ENCODE measurements around the gene CCDC3. TPM values are rescaled to one million over a fixed set of nuclear protein-coding genes. Genes with fewer than 3 reads are reported as not detected.

The CCDC3 gene
- total RNA-seq, 1 donor from 2014 or later = 13.0 TPM

GRCh38 chr10:12940791-12941190 is 60.7 kb downstream of the CCDC3 start:
- Histone ChIP-seq H3K4me1 (ENCODE audit: control insufficient read depth in 3 of 3, insufficient read depth in 3 of 3, low read length in 3 of 3) (peaks cover 0 to 4% (median 0%) of the 10 kb centered on the region in 3 donors), H3K4me3 (ENCODE audit: low read length in 3 of 3) (no peak overlapping the region), H3K27ac (ENCODE audit: low read depth, low read length) (no peak overlapping the region), H3K27me3 (ENCODE audit: control insufficient read depth in 3 of 3, insufficient read depth in 3 of 3, low read length in 3 of 3) (no peaks in the 10 kb centered on the region), H3K9me3 (ENCODE audit: control insufficient read depth in 3 of 3, low read length in 3 of 3) (no peaks in the 10 kb centered on the region), H3K9ac (ENCODE audit: low read depth in 1 of 3, low read length in 3 of 3) (no peak overlapping the region), H3K36me3 (ENCODE audit: control insufficient read depth in 3 of 3, insufficient read depth in 3 of 3, low read length in 3 of 3) (peaks cover 0 to 2% (median 0%) of the 10 kb centered on the region in 3 donors)

DNA sequence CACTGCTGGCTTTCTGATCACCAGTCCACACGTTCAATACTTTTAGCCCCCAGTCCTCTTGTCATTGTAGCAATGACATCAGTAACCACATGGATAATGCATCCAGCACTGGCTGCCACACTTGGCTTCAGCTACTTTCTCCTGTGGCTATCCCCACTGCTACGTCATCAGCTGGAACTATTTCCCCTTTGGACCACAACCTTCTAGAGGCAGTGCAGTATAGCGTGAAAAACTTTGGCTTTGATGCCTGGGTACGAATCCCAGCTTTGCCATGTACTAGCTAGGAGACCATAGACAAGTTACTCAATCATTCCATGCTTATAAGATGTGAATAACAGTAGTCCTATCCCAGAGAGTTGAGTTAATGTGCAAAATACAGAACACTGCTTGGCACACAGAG is 63.2 kb downstream of the CCDC3 start:
- H3K27me3 ChIP-seq (ENCODE audit: control insufficient read depth in 3 of 3, insufficient read depth in 3 of 3, low read length in 3 of 3) = no peaks in the 10 kb centered on the region
- peaks cover 0 to 4% (median 0%) of the 10 kb centered on the region in 3 donors for H3K4me1 ChIP-seq (ENCODE audit: control insufficient read depth in 3 of 3, insufficient read depth in 3 of 3, low read length in 3 of 3)
- peaks cover 0 to 2% (median 0%) of the 10 kb centered on the region in 3 donors for H3K36me3 ChIP-seq (ENCODE audit: control insufficient read depth in 3 of 3, insufficient read depth in 3 of 3, low read length in 3 of 3)
- H3K27ac ChIP-seq (ENCODE audit: low read depth, low read length) = no peak overlapping the region
- H3K9ac ChIP-seq (ENCODE audit: low read depth in 1 of 3, low read length in 3 of 3) = no peak overlapping the region
- no peak overlapping the region for H3K4me3 ChIP-seq (ENCODE audit: low read length in 3 of 3)
- no peaks in the 10 kb centered on the region for H3K9me3 ChIP-seq (ENCODE audit: control insufficient read depth in 3 of 3, low read length in 3 of 3)

DNA sequence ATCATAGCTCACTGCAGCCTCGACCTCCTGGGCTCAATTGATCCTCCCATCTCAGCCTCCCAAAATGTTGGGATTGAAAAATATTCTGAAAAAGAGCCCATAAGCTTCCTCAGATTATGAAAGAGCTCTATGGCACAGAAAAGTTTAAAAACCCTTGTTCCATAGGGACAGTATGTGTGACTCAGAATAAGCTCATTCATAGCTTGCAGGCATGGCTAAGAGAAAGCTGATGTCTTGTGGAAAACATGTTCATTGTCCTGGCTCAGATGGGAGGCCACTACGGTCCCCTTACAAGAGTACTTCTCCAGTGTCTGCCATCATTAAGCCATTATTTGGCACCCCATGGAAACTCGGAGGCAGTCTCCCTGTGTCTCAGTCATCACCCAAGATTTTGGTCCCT is 64.0 kb downstream of the CCDC3 start:
- no peak overlapping the region for H3K27ac ChIP-seq (ENCODE audit: low read depth, low read length)
- H3K4me3 ChIP-seq (ENCODE audit: low read length in 3 of 3) = no peak overlapping the region
- no peaks in the 10 kb centered on the region for H3K27me3 ChIP-seq (ENCODE audit: control insufficient read depth in 3 of 3, insufficient read depth in 3 of 3, low read length in 3 of 3)
- peaks cover 0 to 2% (median 0%) of the 10 kb centered on the region in 3 donors for H3K36me3 ChIP-seq (ENCODE audit: control insufficient read depth in 3 of 3, insufficient read depth in 3 of 3, low read length in 3 of 3)
- H3K9ac ChIP-seq (ENCODE audit: low read depth in 1 of 3, low read length in 3 of 3) = no peak overlapping the region
- peaks cover 0 to 4% (median 0%) of the 10 kb centered on the region in 3 donors for H3K4me1 ChIP-seq (ENCODE audit: control insufficient read depth in 3 of 3, insufficient read depth in 3 of 3, low read length in 3 of 3)
- no peaks in the 10 kb centered on the region for H3K9me3 ChIP-seq (ENCODE audit: control insufficient read depth in 3 of 3, low read length in 3 of 3)

DNA sequence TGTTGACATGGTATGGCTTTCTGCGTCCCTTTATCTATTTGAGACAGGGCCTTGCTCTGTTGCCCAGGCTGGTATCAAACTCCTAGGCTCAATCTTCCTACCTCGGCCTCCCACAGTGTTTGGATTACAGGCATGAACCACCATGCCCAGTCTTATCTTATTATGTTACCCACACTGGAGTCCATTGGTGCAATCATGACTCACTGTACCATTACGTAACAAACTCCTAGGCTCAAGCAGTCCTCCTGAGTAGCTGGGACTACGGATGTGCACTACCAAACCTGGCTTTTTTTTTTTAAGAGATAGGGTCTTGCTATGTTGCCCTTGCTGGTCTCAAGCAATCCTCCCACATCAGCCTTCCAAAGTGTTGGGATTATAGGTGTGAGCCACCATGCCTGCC is 66.7 kb downstream of the CCDC3 start:
- Histone ChIP-seq H3K4me1 (ENCODE audit: control insufficient read depth in 3 of 3, insufficient read depth in 3 of 3, low read length in 3 of 3) (peaks cover 0 to 4% (median 0%) of the 10 kb centered on the region in 3 donors), H3K27ac (ENCODE audit: low read depth, low read length) (no peak overlapping the region), H3K36me3 (ENCODE audit: control insufficient read depth in 3 of 3, insufficient read depth in 3 of 3, low read length in 3 of 3) (peaks cover 0 to 2% (median 0%) of the 10 kb centered on the region in 3 donors), H3K27me3 (ENCODE audit: control insufficient read depth in 3 of 3, insufficient read depth in 3 of 3, low read length in 3 of 3) (no peaks in the 10 kb centered on the region), H3K9ac (ENCODE audit: low read depth in 1 of 3, low read length in 3 of 3) (no peak overlapping the region), H3K4me3 (ENCODE audit: low read length in 3 of 3) (no peak overlapping the region), H3K9me3 (ENCODE audit: control insufficient read depth in 3 of 3, low read length in 3 of 3) (no peaks in the 10 kb centered on the region)

DNA sequence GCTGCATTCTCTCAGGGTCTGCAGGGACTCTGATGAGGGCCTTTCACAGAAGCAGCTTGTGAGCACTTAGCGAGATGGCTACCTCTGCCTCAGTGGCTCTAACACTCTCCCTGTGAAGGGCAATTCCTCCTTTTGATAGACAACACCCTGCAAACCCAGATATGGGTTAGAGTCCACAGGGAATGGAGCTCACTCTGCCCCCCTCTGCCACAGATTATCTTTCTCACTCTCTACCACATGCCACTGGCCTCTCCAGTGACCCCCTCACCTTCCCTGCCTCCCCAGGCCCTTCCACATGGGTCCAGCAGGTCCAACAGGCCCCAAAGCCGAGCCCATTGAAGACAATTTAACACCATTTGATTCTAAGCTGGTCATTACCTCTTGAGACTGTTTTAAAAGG is 72.1 kb downstream of the CCDC3 start:
- H3K9me3 ChIP-seq (ENCODE audit: control insufficient read depth in 3 of 3, low read length in 3 of 3) = no peaks in the 10 kb centered on the region
- H3K27me3 ChIP-seq (ENCODE audit: control insufficient read depth in 3 of 3, insufficient read depth in 3 of 3, low read length in 3 of 3) = no peaks in the 10 kb centered on the region
- no peak overlapping the region for H3K27ac ChIP-seq (ENCODE audit: low read depth, low read length)

DNA sequence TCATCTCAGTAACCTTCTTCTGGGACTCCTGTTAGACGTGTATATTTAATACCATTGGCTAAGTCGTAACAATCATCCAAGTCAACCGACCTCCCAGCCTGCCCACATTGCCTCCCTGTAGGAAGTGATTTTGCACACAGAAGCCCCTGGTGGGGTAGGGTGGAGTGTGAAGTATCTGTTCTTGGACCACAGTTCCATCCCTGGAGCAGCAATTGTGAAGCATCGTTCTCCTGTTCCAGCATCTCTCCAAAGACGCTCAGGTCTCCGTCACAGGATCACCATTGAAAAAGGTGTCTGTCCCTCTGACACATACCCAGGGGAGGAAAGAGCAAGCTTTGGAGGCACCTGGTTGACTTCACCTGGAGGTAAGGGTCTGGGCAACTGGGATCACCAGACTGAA is 72.9 kb downstream of the CCDC3 start:
- Histone ChIP-seq H3K27me3 (ENCODE audit: control insufficient read depth in 3 of 3, insufficient read depth in 3 of 3, low read length in 3 of 3) (no peaks in the 10 kb centered on the region), H3K4me3 (ENCODE audit: low read length in 3 of 3) (no peak overlapping the region), H3K36me3 (ENCODE audit: control insufficient read depth in 3 of 3, insufficient read depth in 3 of 3, low read length in 3 of 3) (no peaks in the 10 kb centered on the region), H3K27ac (ENCODE audit: low read depth, low read length) (no peak overlapping the region), H3K4me1 (ENCODE audit: control insufficient read depth in 3 of 3, insufficient read depth in 3 of 3, low read length in 3 of 3) (no peaks in the 10 kb centered on the region), H3K9ac (ENCODE audit: low read depth in 1 of 3, low read length in 3 of 3) (no peak overlapping the region), H3K9me3 (ENCODE audit: control insufficient read depth in 3 of 3, low read length in 3 of 3) (no peaks in the 10 kb centered on the region)

More for the DNA sequence above, 72.1 kb downstream of the CCDC3 start:
- H3K36me3 ChIP-seq (ENCODE audit: control insufficient read depth in 3 of 3, insufficient read depth in 3 of 3, low read length in 3 of 3) = no peaks in the 10 kb centered on the region
- H3K4me1 ChIP-seq (ENCODE audit: control insufficient read depth in 3 of 3, insufficient read depth in 3 of 3, low read length in 3 of 3) = no peaks in the 10 kb centered on the region
- no peak overlapping the region for H3K4me3 ChIP-seq (ENCODE audit: low read length in 3 of 3)
- H3K9ac ChIP-seq (ENCODE audit: low read depth in 1 of 3, low read length in 3 of 3) = no peak overlapping the region

DNA sequence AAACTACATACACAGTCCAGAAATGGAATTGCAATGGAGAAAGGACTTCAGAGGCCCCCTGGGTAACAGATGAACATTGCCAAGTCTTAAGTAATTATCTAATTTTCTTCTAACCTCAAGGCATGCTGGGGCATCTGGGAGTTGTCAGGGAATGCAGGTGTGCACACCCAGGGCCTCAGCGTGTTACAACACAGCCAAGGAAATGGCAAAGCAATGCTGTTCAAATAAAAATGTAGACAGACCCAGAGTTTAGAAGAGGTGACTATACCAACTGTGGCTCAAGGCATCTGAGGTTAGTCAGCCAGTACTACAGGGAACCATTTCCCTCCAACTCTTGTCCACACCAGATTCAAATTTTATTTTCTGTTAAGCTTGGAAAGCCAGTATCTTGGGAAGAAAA is 73.6 kb downstream of the CCDC3 start:
- Histone ChIP-seq H3K36me3 (ENCODE audit: control insufficient read depth in 3 of 3, insufficient read depth in 3 of 3, low read length in 3 of 3) (no peaks in the 10 kb centered on the region), H3K9me3 (ENCODE audit: control insufficient read depth in 3 of 3, low read length in 3 of 3) (no peaks in the 10 kb centered on the region), H3K27me3 (ENCODE audit: control insufficient read depth in 3 of 3, insufficient read depth in 3 of 3, low read length in 3 of 3) (no peaks in the 10 kb centered on the region), H3K9ac (ENCODE audit: low read depth in 1 of 3, low read length in 3 of 3) (no peak overlapping the region), H3K27ac (ENCODE audit: low read depth, low read length) (no peak overlapping the region), H3K4me1 (ENCODE audit: control insufficient read depth in 3 of 3, insufficient read depth in 3 of 3, low read length in 3 of 3) (no peaks in the 10 kb centered on the region), H3K4me3 (ENCODE audit: low read length in 3 of 3) (no peak overlapping the region)

DNA sequence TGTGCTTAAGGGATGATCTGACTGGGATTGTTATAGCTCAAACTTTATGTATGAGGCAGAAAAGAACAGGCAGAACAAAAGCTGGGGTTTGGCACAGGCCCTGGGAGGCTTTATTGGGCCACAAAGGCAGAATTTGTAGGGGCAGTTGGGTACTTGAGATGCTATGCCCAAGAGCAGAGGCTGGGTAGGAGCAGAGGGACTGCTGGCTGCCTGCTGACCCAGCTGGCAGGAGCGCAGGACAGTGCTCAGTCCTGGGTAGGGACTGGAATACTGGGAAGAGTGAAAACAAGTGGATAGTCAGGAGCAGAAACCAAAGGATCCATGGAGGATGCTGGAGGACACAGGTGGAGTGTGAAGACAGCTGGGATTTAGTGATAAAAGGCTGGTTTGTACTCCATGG is 75.7 kb downstream of the CCDC3 start:
- Histone ChIP-seq H3K4me3 (ENCODE audit: low read length in 3 of 3) (no peak overlapping the region), H3K27me3 (ENCODE audit: control insufficient read depth in 3 of 3, insufficient read depth in 3 of 3, low read length in 3 of 3) (no peaks in the 10 kb centered on the region), H3K27ac (ENCODE audit: low read depth, low read length) (no peak overlapping the region), H3K9me3 (ENCODE audit: control insufficient read depth in 3 of 3, low read length in 3 of 3) (no peaks in the 10 kb centered on the region), H3K4me1 (ENCODE audit: control insufficient read depth in 3 of 3, insufficient read depth in 3 of 3, low read length in 3 of 3) (peaks cover 0 to 3% (median 0%) of the 10 kb centered on the region in 3 donors), H3K9ac (ENCODE audit: low read depth in 1 of 3, low read length in 3 of 3) (no peak overlapping the region), H3K36me3 (ENCODE audit: control insufficient read depth in 3 of 3, insufficient read depth in 3 of 3, low read length in 3 of 3) (no peaks in the 10 kb centered on the region)

DNA sequence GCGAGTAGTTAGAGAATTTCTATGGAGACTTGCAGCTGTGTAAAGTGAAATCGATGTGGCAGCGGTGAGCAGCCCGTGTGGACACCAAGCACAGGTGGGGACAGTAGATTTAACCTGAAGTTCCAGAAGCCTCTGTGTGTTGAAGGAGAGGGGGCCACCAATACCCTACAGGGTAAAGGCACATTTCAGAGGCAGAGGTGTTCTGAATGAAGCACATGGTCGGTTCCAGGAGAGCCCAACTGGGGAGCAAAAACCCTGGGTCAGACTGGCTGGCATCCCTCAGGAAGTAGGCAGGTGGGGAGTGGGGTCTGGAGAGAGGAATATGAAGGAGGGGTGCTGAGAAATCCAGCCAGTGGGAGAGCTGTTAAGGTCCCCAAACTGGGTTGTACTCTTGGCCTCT is 76.6 kb downstream of the CCDC3 start:
- no peaks in the 10 kb centered on the region for H3K27me3 ChIP-seq (ENCODE audit: control insufficient read depth in 3 of 3, insufficient read depth in 3 of 3, low read length in 3 of 3)
- no peak overlapping the region for H3K27ac ChIP-seq (ENCODE audit: low read depth, low read length)
- no peak overlapping the region for H3K4me3 ChIP-seq (ENCODE audit: low read length in 3 of 3)
- no peaks in the 10 kb centered on the region for H3K9me3 ChIP-seq (ENCODE audit: control insufficient read depth in 3 of 3, low read length in 3 of 3)
- H3K9ac ChIP-seq (ENCODE audit: low read depth in 1 of 3, low read length in 3 of 3) = no peak overlapping the region
- no peaks in the 10 kb centered on the region for H3K36me3 ChIP-seq (ENCODE audit: control insufficient read depth in 3 of 3, insufficient read depth in 3 of 3, low read length in 3 of 3)
- peaks cover 0 to 3% (median 0%) of the 10 kb centered on the region in 3 donors for H3K4me1 ChIP-seq (ENCODE audit: control insufficient read depth in 3 of 3, insufficient read depth in 3 of 3, low read length in 3 of 3)

DNA sequence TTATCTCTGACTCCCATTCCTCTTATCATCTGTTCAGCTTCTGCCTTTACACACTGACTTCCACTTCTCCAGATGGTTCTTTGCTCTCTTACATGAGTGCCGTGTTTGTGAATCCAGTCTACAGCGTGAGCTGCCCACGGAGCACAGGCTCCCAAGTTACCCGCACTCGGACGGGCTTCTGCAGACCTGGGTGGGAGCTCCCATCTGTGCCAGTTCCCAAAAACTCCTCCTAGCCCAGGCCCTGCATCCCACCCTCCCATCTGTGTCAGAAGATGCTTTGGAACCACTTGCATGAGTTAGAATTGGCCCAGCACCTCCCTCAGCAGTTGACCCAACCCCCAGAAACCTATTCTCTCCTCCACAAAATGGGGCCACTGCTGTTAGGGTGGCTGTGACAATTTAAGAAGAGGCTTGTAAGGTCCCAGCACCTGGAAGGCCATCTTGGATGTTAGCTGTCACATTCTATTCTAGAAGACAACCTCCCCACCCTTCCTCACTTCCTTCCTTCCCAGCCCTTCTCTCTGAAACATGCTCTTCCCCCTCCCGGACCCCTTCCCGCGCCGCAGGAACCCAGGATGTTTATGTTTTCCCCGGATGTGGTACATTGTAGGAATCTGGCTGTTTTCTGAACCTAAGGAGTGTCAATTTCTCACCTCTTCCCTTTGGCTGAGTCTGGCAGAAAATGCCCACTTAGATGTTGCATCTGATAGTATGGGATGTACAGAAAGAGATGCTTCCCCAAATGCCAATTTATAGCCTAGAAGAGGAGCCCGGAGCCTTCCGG is 79.2 kb downstream of the CCDC3 start:
- Histone ChIP-seq H3K9me3 (ENCODE audit: control insufficient read depth in 3 of 3, low read length in 3 of 3) (no peaks in the 10 kb centered on the region), H3K4me1 (ENCODE audit: control insufficient read depth in 3 of 3, insufficient read depth in 3 of 3, low read length in 3 of 3) (peaks cover 0 to 3% (median 0%) of the 10 kb centered on the region in 3 donors), H3K27ac (ENCODE audit: low read depth, low read length) (no peak overlapping the region), H3K4me3 (ENCODE audit: low read length in 3 of 3) (no peak overlapping the region), H3K36me3 (ENCODE audit: control insufficient read depth in 3 of 3, insufficient read depth in 3 of 3, low read length in 3 of 3) (no peaks in the 10 kb centered on the region), H3K9ac (ENCODE audit: low read depth in 1 of 3, low read length in 3 of 3) (no peak overlapping the region), H3K27me3 (ENCODE audit: control insufficient read depth in 3 of 3, insufficient read depth in 3 of 3, low read length in 3 of 3) (peaks cover 0 to 2% (median 0%) of the 10 kb centered on the region in 3 donors)

Data from skeletal muscle tissue (tissue), 4 donors.